ENCODE results near the gene CST11. TPM values are rescaled to one million over a fixed set of nuclear protein-coding genes. Genes with fewer than 3 reads are reported as not detected.

Gene CST11
- not detected for total RNA-seq

DNA sequence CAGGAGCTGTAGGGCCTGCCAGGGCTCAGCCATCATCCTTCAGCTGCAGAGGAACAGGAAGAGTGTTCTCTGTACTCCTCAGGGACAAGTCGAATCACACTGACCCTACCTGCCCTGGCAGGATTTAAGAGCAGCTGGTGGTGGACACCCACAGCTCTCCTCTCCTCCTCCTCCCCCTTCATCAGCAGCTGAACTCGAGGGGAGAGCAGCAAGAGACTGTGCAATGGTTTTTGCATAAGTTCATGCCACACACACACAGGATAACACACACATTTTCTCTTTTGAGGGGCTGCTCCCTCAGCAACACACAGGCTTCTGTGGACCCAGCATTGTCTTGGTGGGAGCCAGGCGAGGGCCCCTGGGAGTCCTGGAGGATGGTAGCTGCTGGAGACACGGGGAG is at the start of gene CST11:
TSS of gene CST11 (minus strand) at position 101 of the 400 bp plus-strand sequence. CDS start at position 36, 65 bp downstream.
- intact Hi-C loops (cut with DNase I; ENCODE audit: low total_unique reads), result no loop called here
- WGBS, 2 donors (ENCODE audit: low coverage in 1 of 2), result 55% methylated on average over 4 of the region's 4 CpGs; no CpG with 5 or more reads in 1 of the 2 donors
- Histone ChIP-seq H3K36me3 (no peaks in the 10 kb centered on the region), H3K4me1 (no peaks in the 10 kb centered on the region), H3K4me3 (no peak within 1 kb of the TSS), H3K27ac (no peak within 1 kb of the TSS), H3K9me3 (no peaks in the 10 kb centered on the region), H3K27me3 (no peaks in the 10 kb centered on the region)
- TF ChIP-seq EP300 (IDR thresholded peaks at IDR 0.05; ENCODE audit: low read depth) (no peak), POLR2A (IDR thresholded peaks at IDR 0.05) (no peak), POLR2AphosphoS5 (IDR thresholded peaks at IDR 0.05) (no peak)
- TF ChIP-seq, protein P1, sequence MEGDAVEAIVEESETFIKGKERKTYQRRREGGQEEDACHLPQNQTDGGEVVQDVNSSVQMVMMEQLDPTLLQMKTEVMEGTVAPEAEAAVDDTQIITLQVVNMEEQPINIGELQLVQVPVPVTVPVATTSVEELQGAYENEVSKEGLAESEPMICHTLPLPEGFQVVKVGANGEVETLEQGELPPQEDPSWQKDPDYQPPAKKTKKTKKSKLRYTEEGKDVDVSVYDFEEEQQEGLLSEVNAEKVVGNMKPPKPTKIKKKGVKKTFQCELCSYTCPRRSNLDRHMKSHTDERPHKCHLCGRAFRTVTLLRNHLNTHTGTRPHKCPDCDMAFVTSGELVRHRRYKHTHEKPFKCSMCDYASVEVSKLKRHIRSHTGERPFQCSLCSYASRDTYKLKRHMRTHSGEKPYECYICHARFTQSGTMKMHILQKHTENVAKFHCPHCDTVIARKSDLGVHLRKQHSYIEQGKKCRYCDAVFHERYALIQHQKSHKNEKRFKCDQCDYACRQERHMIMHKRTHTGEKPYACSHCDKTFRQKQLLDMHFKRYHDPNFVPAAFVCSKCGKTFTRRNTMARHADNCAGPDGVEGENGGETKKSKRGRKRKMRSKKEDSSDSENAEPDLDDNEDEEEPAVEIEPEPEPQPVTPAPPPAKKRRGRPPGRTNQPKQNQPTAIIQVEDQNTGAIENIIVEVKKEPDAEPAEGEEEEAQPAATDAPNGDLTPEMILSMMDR (IDR thresholded peaks at IDR 0.05), result no peak
- no peak for DNase-seq
- in situ Hi-C loops (cut with MboI; ENCODE audit: low pct_ligation_motif_present in 1 of 4, low pct_unique_long_range_greater_than_20kb in 1 of 4, low sequenced_read_pairs in 3 of 4), result loop anchor here in 1 of 4 donors (25.0 kb wide), 1 partner anchor 110 kb away; the partner anchor contains the start of gene CST9L

- no peak for DNase-seq
- H3K9me3 ChIP-seq, result no peaks in the 10 kb centered on the region
- no peak overlapping the region for H3K27ac ChIP-seq
- no peaks in the 10 kb centered on the region for H3K4me1 ChIP-seq
- in situ Hi-C loops (cut with MboI; ENCODE audit: low pct_ligation_motif_present in 1 of 4, low pct_unique_long_range_greater_than_20kb in 1 of 4, low sequenced_read_pairs in 3 of 4), result no loop called here
- no peaks in the 10 kb centered on the region for H3K36me3 ChIP-seq
- no peaks in the 10 kb centered on the region for H3K27me3 ChIP-seq
- 82 to 84% methylated on average over 2 to 4 of the region's 4 CpGs for whole genome bisulfite sequencing, 2 donors (ENCODE audit: low coverage in 1 of 2)
- intact Hi-C loops (cut with DNase I; ENCODE audit: low total_unique reads), result no loop called here
- no peak overlapping the region for H3K4me3 ChIP-seq
- TF ChIP-seq POLR2AphosphoS5 (IDR thresholded peaks at IDR 0.05) (no peak), POLR2A (IDR thresholded peaks at IDR 0.05) (no peak), EP300 (IDR thresholded peaks at IDR 0.05; ENCODE audit: low read depth) (no peak)
- TF ChIP-seq, protein P1 (IDR thresholded peaks at IDR 0.05), result no peak
These were observed 49.2 kb upstream of the CST11 start for GRCh38 chr20:23501926-23502325.

GRCh38 chr20:23497536-23497935 is 44.9 kb upstream of the CST11 start:
- in situ Hi-C loops (cut with MboI; ENCODE audit: low pct_ligation_motif_present in 1 of 4, low pct_unique_long_range_greater_than_20kb in 1 of 4, low sequenced_read_pairs in 3 of 4) (loop anchor here in 1 of 4 donors (25.0 kb wide), 1 partner anchor 90 kb away; no protein-coding TSS in a partner anchor), intact Hi-C loops (cut with DNase I; ENCODE audit: low total_unique reads) (no loop called here)
- H3K27ac ChIP-seq, result no peak overlapping the region
- H3K4me1 ChIP-seq, result no peaks in the 10 kb centered on the region
- no peaks in the 10 kb centered on the region for H3K9me3 ChIP-seq
- WGBS, 2 donors (ENCODE audit: low coverage in 1 of 2), result 40 to 61% methylated on average over 1 of the region's 1 CpG
- no peaks in the 10 kb centered on the region for H3K27me3 ChIP-seq
- TF ChIP-seq, protein P1 (IDR thresholded peaks at IDR 0.05), result no peak
- no peak for TF ChIP-seq EP300 (IDR thresholded peaks at IDR 0.05; ENCODE audit: low read depth)
- no peak for TF ChIP-seq POLR2AphosphoS5 (IDR thresholded peaks at IDR 0.05)
- no peak for TF ChIP-seq POLR2A (IDR thresholded peaks at IDR 0.05)
- no peaks in the 10 kb centered on the region for H3K36me3 ChIP-seq
- DNase-seq, result no peak
- H3K4me3 ChIP-seq, result no peak overlapping the region

- Histone ChIP-seq H3K27me3 (no peaks in the 10 kb centered on the region), H3K36me3 (no peaks in the 10 kb centered on the region), H3K27ac (no peak overlapping the region), H3K4me1 (no peaks in the 10 kb centered on the region), H3K9me3 (no peaks in the 10 kb centered on the region), H3K4me3 (no peak overlapping the region)
- TF ChIP-seq POLR2AphosphoS5 (IDR thresholded peaks at IDR 0.05) (no peak), POLR2A (IDR thresholded peaks at IDR 0.05) (no peak), EP300 (IDR thresholded peaks at IDR 0.05; ENCODE audit: low read depth) (no peak)
- TF ChIP-seq, protein P1 (IDR thresholded peaks at IDR 0.05), result no peak
- intact Hi-C loops (cut with DNase I; ENCODE audit: low total_unique reads), result no loop called here
- in situ Hi-C loops (cut with MboI; ENCODE audit: low pct_ligation_motif_present in 1 of 4, low pct_unique_long_range_greater_than_20kb in 1 of 4, low sequenced_read_pairs in 3 of 4), result loop anchor here in 1 of 4 donors (25.0 kb wide), 1 partner anchor 94 kb away; no protein-coding TSS in a partner anchor
- DNase-seq, result no peak
- 78% methylated on average over 3 of the region's 3 CpGs; no CpG with 5 or more reads in 1 of the 2 donors for WGBS, 2 donors (ENCODE audit: low coverage in 1 of 2)
These were observed 40.6 kb upstream of the CST11 start for GRCh38 chr20:23493172-23493772.
